Measurements from ENCODE around the gene DPH5.
"Not testable (repeated sequence)": the region's sequence is repeated elsewhere in the genome, so short reads cannot be mapped to it uniquely, and the experiment has no call there.

The DPH5 gene, protein sequence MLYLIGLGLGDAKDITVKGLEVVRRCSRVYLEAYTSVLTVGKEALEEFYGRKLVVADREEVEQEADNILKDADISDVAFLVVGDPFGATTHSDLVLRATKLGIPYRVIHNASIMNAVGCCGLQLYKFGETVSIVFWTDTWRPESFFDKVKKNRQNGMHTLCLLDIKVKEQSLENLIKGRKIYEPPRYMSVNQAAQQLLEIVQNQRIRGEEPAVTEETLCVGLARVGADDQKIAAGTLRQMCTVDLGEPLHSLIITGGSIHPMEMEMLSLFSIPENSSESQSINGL

DNA sequence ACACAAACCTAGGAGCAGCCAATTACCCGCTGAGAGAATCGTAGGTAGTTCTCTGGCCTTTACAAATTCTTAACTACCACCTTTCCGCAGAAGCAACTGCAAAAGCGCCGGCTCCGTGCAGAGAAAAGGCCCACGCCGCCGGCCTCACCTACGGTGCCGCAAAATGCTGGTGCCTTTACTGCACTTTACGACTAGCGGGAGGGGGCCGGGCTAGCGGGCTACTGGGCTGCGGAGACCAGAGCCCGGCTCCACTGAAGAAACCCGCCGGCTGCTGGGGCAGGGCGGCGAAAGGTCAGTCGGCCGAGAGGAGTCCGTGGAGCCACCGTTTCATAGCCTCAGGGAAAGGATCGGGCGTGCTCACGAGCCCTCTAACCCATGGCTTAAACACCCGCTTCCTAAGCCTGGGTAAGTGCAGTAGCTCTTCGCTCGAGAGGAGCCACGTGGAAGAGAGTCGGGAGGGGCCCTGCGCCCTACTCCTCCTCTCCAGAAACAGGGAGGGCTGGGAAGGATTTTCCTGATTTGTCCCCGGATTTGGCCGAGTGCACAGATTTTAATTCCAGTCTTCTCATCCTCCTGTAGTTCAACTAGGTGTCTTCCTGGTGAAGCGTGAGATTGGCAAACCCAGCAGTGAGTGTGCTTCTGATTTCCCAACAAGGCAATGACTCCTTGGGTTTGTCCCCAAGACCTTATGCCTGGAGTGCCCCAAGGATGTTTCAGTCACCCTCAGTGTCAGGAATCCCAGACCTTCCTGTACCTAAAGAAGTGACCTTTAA, at the start of gene DPH5:
TSS of gene DPH5 (minus strand) at position 128 of the 773 bp plus-strand sequence. CDS start 341 bp downstream, outside the sequence.
- DNase-seq (ENCODE audit: low spot score): peak; percentile 94

- no peak for DNase-seq (ENCODE audit: low spot score)
Observed at GRCh38 chr1:101073836-101074235, 48.3 kb upstream of the DPH5 start.

GRCh38 chr1:101071470-101071891, 45.9 kb upstream of the DPH5 start:
- DNase-seq (ENCODE audit: low spot score): no peak

DNA sequence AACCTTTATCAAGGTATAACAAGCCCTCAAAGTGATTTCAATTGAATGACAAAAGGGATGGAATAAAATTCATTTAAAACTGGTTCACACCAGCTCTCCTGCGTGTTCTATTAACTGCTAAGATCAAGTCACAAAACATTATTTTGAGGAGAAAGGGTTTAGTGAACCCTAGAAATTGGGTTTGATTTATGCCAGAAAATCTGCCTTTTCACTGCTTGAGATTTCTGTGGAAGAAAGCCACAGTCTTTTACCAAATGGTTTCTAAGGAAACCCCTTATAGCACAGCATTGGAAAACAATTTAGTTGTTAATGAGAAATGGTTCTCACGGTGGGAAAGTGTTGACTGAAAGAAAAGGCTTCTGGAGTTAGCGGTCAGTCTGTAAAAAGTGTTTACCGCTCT, 43.6 kb upstream of the DPH5 start:
- no peak for DNase-seq (ENCODE audit: low spot score)

DNA sequence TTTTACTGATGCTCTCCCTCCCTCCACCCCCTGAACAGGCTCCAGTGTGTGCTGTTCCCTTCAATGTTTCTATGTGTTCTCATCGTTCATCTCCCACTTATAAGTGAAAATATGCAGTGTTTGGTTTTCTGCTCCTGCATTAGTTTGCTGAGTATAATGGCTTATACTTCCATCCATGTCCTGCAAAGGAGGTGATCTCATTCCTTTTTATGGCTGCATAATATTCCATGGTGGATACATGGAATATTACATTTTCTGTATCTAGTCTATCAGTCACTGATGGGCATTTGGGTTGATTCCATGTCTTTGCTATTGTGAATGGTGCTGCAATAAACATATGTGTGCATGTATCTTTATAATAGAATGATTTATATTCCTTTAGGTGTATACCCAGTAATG, 41.4 kb upstream of the DPH5 start:
- not testable (repeated sequence) for DNase-seq (ENCODE audit: low spot score)

DNA sequence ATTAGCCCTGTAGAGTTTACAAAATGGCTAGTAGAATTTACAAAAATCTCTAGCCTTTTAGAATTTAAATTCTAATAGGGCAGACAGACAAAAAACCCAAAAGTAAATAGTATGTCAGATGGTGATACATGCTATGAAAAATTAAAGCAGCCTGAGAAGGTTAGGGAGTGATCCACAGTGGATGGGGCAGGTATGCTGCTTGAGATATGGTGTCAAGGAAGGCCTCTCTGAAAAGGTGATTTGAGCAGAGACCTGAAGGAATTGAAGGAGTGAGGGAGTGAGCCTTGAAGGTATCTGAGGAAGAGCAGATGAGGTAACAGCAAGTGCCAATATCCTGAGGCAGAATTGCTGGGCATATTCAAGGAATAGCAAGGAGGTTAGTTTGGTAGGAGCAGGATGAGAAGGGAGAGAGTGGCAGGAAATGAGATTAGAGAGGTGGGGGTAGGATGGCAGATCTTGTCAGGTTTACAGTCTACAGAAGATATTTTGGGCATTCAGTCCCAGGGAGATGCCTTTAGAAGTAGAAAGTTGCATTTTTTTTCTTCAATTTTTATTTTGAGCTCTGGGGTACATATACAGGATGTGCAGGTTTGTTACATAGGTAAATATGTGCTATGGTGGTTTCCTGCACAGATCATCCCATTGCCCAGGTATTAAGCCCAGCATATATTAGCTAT, 40.8 kb upstream of the DPH5 start:
- DNase-seq (ENCODE audit: low spot score): no peak

GRCh38 chr1:101065575-101065974, 40.0 kb upstream of the DPH5 start:
- DNase-seq (ENCODE audit: low spot score): no peak

DNA sequence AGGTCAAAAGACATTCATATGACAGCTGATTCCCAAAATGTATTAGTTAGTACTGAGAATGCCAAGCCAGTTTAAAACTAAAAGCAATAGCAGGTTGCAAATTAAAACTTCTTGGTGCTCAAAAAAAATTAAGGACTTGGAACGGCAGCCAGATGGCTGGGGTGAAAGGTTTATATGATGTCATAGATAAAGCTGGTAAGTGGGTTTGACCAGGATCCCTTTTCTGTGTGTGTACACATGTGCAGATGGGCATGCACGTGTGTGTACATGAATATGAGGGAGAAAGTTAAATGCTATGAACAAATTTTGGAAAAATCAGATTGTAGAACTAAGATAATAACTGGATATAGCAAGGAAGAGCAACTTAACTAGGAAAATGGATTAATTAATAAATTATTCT, 39.1 kb upstream of the DPH5 start:
- DNase-seq (ENCODE audit: low spot score): no peak

- DNase-seq (ENCODE audit: low spot score): no peak
Observed at GRCh38 chr1:101060992-101061391, 35.4 kb upstream of the DPH5 start.

- DNase-seq (ENCODE audit: low spot score): no peak
Observed at GRCh38 chr1:101059945-101060542, 34.5 kb upstream of the DPH5 start.

DNA sequence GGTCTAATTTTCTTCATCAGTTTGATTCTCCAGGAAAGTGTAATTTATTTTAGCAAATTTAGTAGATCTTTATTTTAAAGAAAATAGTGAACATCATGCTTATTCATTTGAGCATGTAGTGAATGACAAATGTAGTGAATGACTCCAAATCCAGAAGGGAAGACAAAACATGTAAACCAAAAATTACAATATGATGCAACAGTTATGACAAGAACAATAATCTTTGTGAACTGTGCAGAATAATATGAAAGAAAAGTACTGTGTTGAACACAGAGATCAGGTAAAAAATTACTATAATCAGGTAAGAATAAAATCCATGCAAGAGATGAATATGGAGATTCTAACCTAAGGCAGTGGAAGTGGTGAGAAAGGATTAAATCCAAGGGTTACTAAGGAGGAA, 30.0 kb upstream of the DPH5 start:
- no peak for DNase-seq (ENCODE audit: low spot score)

DNA sequence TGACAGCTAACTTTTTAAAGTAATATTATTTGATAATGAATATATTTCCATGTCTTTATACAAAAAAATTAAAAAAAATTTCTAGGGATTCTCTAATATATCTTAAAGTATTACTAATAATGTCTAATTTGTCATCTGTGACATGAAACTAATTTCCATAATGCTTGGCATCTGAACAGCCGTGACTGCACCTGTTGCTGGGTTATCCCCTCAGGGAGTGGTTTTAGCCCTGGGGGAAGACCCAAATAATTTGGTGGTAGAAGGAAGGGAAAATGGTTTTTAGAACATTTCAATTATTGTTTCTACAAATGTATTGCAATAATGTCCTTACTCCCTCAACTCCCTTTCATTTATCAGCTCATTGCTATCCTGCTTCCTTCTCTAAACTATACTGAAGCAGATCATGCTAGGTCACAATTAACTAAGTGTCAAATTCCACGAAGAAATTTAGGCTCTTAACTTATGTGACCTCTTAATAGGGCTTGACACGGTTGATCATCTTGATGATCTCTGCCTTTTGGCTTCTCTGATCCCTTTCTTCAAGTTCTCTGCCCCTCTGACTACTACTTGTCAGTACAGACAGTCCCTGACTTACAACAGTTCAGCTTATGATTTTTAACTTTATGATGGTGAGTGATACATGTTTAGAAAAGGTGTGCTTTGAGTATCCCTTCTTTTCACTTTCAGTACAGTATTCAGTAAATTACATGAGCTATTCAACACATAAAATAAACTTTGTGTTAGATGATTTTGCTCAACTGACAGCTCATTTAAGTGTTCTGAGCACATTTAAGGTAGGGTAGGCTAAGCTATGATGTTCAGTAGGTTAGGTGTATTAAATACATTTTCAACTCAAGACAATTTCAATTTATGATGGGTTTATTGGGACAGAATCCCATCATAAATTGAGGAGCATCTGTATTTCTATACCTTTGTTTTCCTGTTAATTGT, 26.4 kb upstream of the DPH5 start:
- no peak for DNase-seq (ENCODE audit: low spot score)

DNA sequence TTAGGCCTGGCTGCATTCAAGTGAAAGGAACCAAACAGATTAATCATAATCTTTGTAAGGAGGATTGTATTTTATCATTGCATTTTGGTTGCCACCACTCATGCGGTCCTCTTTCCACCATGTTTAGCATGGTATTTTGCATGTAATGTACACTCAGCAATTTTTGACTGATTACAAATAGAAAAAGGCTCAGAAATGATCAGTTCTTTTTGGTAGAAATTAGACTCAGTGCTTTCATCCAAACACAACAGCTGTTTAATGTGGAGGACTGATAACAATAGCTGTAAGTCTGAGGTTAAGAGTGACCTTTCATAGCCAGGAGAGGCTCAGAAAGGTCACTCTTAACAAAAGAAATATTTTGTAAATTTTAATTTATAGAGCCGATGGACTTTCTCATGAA, 25.3 kb upstream of the DPH5 start:
- no peak for DNase-seq (ENCODE audit: low spot score)

GRCh38 chr1:101044749-101045148, 19.2 kb upstream of the DPH5 start:
- DNase-seq (ENCODE audit: low spot score): no peak

DNA sequence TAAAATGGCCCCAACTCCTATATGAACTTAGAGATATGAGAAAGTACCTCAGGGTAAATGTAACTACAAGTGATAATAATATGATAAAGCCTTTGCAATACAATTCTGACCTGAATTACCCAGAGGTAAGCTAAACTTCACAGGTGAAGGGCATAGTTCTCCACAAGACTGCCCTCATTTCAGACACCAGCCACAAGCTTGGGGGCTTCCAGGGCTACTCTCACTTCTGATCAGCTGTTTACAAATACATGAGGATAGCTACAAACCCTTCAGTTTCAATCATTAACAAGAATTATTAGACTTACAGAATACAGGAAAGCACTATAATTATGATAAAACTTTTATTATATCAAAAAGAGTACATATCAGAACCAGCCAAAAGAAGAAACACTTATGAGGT, 18.7 kb upstream of the DPH5 start:
- no peak for DNase-seq (ENCODE audit: low spot score)

GRCh38 chr1:101043776-101044175, 18.2 kb upstream of the DPH5 start:
- peak; percentile 41 for DNase-seq (ENCODE audit: low spot score)

- DNase-seq (ENCODE audit: low spot score): no peak
Observed at GRCh38 chr1:101041300-101041699, 15.7 kb upstream of the DPH5 start.

DNA sequence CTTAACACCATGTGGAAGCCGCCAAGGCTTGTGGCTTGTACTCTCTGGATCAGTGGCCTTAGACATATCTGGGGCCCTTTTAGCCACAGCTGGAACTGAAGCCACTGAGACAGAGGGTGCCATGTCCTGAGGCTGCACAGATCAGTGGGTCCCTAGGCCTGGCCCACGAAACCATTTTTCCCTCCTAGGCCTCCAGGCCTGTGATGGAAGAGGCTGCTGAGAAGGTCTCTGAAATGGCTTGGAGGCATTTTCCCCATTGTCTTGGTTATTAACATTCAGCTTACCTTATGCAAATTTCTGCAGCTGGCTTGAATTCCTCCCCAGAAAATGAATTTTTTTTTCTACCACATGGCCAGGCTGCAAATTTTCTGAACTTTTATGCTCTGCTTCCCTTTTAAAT, 15.1 kb upstream of the DPH5 start:
- no peak for DNase-seq (ENCODE audit: low spot score)

DNA sequence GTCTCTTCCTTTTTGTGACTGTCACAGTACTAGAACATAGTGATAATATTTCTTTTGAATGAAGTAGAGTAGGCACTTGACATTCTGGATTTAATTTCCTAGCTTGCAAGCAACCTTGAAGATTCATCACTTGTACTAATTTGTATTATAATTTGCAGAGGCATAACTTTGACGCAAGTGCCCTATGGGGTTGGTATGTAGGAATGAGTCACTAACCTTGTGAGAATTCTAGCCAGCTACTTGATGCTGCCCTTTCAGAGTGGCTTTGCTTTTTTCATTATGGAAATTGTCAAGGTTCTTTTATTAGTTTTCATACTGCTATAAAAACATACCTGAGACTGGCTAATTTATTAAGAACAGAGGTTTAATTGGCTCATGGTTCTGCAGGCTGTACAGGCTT, 13.7 kb upstream of the DPH5 start:
- DNase-seq (ENCODE audit: low spot score): no peak

DNA sequence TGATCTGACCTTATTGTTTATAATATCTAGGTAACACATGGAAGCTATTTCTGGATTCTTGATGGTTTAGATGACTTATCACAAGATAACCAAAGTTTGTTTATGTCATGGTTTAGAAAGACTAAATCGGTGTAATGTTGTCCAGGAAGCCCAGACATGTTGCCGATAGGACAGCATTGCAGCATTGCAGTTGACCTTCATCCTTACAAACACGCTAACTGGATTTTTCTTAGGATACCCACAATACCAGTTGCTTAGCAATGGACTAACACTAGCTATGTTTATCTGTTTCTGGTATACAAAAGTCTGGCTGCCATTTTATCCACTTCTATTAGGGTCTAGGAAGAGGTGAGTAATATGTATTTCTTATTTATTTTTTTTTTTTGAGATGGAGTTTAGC, 11.7 kb upstream of the DPH5 start:
- DNase-seq (ENCODE audit: low spot score): no peak

DNA sequence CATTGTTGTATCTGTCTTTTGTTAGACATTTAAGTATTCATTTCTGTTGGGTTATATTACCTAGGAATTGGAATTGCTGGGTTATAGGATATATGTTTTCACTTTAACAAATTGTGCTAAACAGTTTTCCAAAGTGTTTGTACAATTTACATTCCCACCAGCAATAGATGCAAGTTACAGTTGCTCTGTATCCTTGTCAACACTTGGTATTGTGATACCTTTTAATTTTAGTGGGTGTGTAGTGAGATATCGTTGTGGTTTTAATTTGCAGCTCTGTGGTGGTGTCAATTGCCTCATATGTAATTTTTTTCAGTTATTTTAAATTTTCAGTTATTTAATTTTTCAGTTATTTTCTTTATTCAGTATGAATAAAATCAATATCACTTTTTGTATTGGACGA, 7.4 kb upstream of the DPH5 start:
- no peak for DNase-seq (ENCODE audit: low spot score)

DNA sequence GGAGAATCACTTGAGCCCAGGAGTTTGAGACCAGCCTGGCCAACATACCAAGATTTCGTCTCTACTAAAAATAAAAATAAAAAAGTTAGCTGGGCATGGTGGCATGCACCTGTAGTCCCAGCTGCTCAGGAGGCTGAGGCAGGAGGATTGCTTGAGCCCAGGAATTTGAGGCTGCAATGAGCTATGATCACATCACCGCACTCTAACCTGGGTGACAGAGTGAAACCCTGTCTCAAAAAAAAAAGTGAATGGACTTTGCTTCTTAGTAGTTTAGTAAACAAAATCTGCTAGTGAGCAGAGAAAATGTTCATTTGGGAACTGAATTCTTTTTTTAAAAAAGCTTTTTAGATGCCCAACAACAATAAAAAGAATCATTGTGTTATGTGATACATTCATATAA, 6.5 kb upstream of the DPH5 start:
- not testable (repeated sequence) for DNase-seq (ENCODE audit: low spot score)

Measured in AG20443 (cell line).